Adrenal gland (tissue), 5 donors: ENCODE results near the gene UBE2E1.

Source experiments
- POLR2A ChIP-seq, 2 donors: fragments of 450-650 bp; IDR thresholded peaks; one replicate each; pipeline ENCODE4 v1.6.1; 2017; ENCODE audit warnings: antibody characterized with exemption in 2 of 2, mild to moderate bottlenecking in 2 of 2, moderate library complexity in 1 of 2
- TF ChIP-seq, protein P1 (sequence below), 6 experiments: fragments of 450-650 bp in 4 of 6; fragments of 200-600 bp in 2 of 6; sonication (generic) in 1 of 6; IDR thresholded peaks; 1 replicate in 5 of 6; 2 replicates in 1 of 6; pipeline versions ENCODE4 v1.5.1 to v1.8.0; 2016 to 2021; ENCODE audit warnings: antibody characterized with exemption in 6 of 6, mild to moderate bottlenecking in 2 of 6, moderate library complexity in 1 of 6
- donor health status: DM: no; HTN: no; CAD: no.

DNA sequence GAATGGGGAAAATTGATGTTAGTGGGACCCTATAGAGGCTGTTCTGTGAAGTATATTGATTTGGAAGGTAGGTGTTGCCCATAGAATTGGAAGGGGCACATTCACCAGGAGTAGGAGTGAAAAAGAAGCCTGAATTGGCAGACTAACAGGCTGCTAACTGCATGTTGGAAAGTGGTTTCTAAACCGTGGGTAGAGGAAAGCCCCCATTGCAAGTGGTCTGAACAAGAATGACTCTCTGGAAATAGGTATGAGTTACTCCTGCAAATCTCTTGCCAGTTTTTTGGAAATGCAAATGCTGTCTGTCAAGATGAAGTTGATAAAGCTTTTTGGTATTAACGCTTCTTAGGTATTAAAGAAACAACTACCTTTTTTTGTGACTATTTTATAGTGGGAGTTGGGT lies 3.5 kb downstream of the UBE2E1 start:
- TF ChIP-seq, protein P1, sequence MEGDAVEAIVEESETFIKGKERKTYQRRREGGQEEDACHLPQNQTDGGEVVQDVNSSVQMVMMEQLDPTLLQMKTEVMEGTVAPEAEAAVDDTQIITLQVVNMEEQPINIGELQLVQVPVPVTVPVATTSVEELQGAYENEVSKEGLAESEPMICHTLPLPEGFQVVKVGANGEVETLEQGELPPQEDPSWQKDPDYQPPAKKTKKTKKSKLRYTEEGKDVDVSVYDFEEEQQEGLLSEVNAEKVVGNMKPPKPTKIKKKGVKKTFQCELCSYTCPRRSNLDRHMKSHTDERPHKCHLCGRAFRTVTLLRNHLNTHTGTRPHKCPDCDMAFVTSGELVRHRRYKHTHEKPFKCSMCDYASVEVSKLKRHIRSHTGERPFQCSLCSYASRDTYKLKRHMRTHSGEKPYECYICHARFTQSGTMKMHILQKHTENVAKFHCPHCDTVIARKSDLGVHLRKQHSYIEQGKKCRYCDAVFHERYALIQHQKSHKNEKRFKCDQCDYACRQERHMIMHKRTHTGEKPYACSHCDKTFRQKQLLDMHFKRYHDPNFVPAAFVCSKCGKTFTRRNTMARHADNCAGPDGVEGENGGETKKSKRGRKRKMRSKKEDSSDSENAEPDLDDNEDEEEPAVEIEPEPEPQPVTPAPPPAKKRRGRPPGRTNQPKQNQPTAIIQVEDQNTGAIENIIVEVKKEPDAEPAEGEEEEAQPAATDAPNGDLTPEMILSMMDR (IDR thresholded peaks at IDR 0.05), result no peak
- no peak for TF ChIP-seq POLR2A (IDR thresholded peaks at IDR 0.05)
